GM19395 (cell line): ENCODE measurements around the gene MROH8.

ENCODE experiments used
- ATAC-seq: cut with Tn5 transposase; IDR thresholded peaks from one replicate; pipeline ENCODE4 v1.9.1; 2021; ENCODE audit warnings: mild to moderate bottlenecking, moderate library complexity; ENCODE audit not compliant: unreplicated experiment

The MROH8 gene

GRCh38 chr20:37200376-37200775 lies 21.0 kb upstream of the MROH8 start:
- ATAC-seq, result no peak

- ATAC-seq, result no peak
These were observed 19.7 kb upstream of the MROH8 start for GRCh38 chr20:37198932-37199660.

GRCh38 chr20:37194621-37195417 lies 15.5 kb upstream of the MROH8 start:
- ATAC-seq, result no peak

GRCh38 chr20:37193821-37194220 lies 14.5 kb upstream of the MROH8 start:
- ATAC-seq, result no peak

- no peak for ATAC-seq
These were observed 13.9 kb upstream of the MROH8 start for GRCh38 chr20:37193226-37193625.

- no peak for ATAC-seq
These were observed 12.9 kb upstream of the MROH8 start for GRCh38 chr20:37192137-37192854.

- ATAC-seq, result no peak
These were observed 11.2 kb upstream of the MROH8 start for GRCh38 chr20:37190354-37191112.

GRCh38 chr20:37189416-37190016 lies 10.2 kb upstream of the MROH8 start:
- no peak for ATAC-seq

- ATAC-seq, result no peak
These were observed 9.4 kb upstream of the MROH8 start for GRCh38 chr20:37188787-37189186.

- no peak for ATAC-seq
These were observed 6.3 kb upstream of the MROH8 start for GRCh38 chr20:37185686-37186085.

- no peak for ATAC-seq
These were observed 556 bp upstream of the MROH8 start for GRCh38 chr20:37179683-37180524.

- no peak for ATAC-seq
These were observed 6.5 kb downstream of the MROH8 start for GRCh38 chr20:37172836-37173235.

- ATAC-seq, result no peak
These were observed 12.5 kb downstream of the MROH8 start for GRCh38 chr20:37166867-37167266.

GRCh38 chr20:37165031-37165430 lies 14.3 kb downstream of the MROH8 start:
- no peak for ATAC-seq

- no peak for ATAC-seq
These were observed 15.4 kb downstream of the MROH8 start for GRCh38 chr20:37163832-37164554.

- ATAC-seq, result no peak
These were observed 16.7 kb downstream of the MROH8 start for GRCh38 chr20:37162646-37163045.

- no peak for ATAC-seq
These were observed 17.4 kb downstream of the MROH8 start for GRCh38 chr20:37161830-37162549.

GRCh38 chr20:37160683-37161082 lies 18.7 kb downstream of the MROH8 start:
- no peak for ATAC-seq
